Esophagus muscularis mucosa (tissue), 4 donors: ENCODE data around the gene MT1B. TPM values are rescaled to one million over a fixed set of nuclear protein-coding genes. Genes with fewer than 3 reads are reported as not detected.

Experiments
- DNase-seq: peaks from one replicate; pipeline ENCODE4 v3.0.0-alpha.2; 2017; ENCODE audit errors: extremely low spot score
- H3K27ac ChIP-seq, 4 donors: fragments of 200-600 bp; sonication (generic); replicated peaks in 1 of 4; 1 replicate in 3 of 4; 2 replicates in 1 of 4; pipeline ENCODE4 v1.5.1; 2016 to 2019; ENCODE audit warnings: mild to moderate bottlenecking in 1 of 4
- H3K27me3 ChIP-seq, 4 donors: fragments of 200-600 bp; sonication (generic); one replicate each; pipeline versions ENCODE4 v1.5.1 to v1.6.0; 2016 to 2019
- H3K36me3 ChIP-seq, 4 donors: fragments of 200-600 bp; sonication (generic); one replicate each; pipeline ENCODE4 v1.5.1; 2016 to 2019
- H3K4me1 ChIP-seq, 4 donors: fragments of 200-600 bp; sonication (generic); one replicate each; pipeline ENCODE4 v1.5.1; 2016 to 2019
- H3K4me3 ChIP-seq, 4 donors: fragments of 200-600 bp; sonication (generic); 1 replicate in 2 of 4; 2 replicates in 2 of 4; pipeline ENCODE4 v1.5.1; 2016 to 2019; ENCODE audit warnings: mild to moderate bottlenecking in 4 of 4, moderate library complexity in 1 of 4
- H3K9me3 ChIP-seq, 4 donors: fragments of 200-600 bp; sonication (generic); 1 replicate in 3 of 4; 2 replicates in 1 of 4; pipeline ENCODE4 v1.5.1; 2016 to 2019
- CTCF ChIP-seq, 3 experiments: fragments of 200-600 bp in 2 of 3; fragments of 450-650 bp in 1 of 3; sonication (generic) in 2 of 3; IDR thresholded peaks; one replicate each; pipeline ENCODE4 v1.5.1; 2017 to 2019; ENCODE audit warnings: antibody characterized with exemption in 3 of 3, mild to moderate bottlenecking in 2 of 3, moderate library complexity in 1 of 3
- EP300 ChIP-seq: sonication (generic); formaldehyde crosslinking; IDR thresholded peaks from one replicate; pipeline ENCODE4 v1.6.1; 2017; ENCODE audit warnings: antibody characterized with exemption
- POLR2A ChIP-seq: fragments of 450-650 bp; IDR thresholded peaks from one replicate; pipeline ENCODE4 v1.6.1; 2017; ENCODE audit warnings: antibody characterized with exemption, moderate library complexity, mild to moderate bottlenecking, low read depth
- POLR2AphosphoS5 ChIP-seq, 2 donors: sonication (generic); formaldehyde crosslinking; IDR thresholded peaks; one replicate each; pipeline ENCODE4 v1.6.1; 2017; ENCODE audit warnings: antibody characterized with exemption in 2 of 2
- WGBS: methylation state at CpG from one replicate; pipeline ENCODE4 v1.1.5; 2018; 5-methylcytosine and 5-hydroxymethylcytosine counted together
- intact Hi-C: fragments of 100-400 bp; cut with DNase I; formaldehyde crosslinking; loops from one replicate; pipeline ENCODE4 v1.15.1; 2023
- total RNA-seq, 4 donors: library from RNA; depleted of rRNA; stranded (reverse); fragments of >200 nt; gene quantifications; one replicate each; pipeline versions ENCODE4 v1.1.0 to v1.2.1, GENCODE V29; 2016

MT1B gene
- total RNA-seq, 4 donors from 2014 or later = not detected

DNA sequence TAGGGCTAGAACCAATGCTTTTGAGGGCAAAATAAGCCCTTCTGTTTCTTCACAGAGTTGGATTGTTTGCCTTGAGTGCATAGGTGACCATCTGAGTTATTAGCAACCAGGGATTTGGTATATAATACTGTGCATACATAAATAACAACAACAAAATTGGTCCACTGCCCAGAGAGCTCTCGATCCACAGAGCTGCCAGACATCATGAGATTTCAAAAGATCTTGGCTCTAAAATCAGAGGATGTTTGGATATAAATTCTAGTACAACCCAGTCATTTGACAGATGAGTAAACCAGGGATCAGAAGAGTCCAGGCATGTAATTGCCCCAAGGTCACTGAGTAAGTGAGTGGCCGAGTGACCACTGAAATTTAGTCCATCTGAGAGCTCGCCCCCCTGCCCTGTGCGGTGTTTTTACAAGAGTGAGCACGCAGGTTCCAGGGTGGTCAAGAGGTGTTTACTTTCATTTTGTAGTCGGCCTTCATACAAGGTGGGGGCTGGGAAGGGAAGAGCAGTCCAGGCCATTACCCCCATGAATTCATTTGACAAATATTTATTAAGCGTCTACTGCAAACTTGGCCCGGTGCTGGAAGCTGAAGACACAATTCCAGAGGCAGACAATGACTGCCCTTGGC is 45.1 kb upstream of the MT1B start:
- intact Hi-C loops = no loop called here

DNA sequence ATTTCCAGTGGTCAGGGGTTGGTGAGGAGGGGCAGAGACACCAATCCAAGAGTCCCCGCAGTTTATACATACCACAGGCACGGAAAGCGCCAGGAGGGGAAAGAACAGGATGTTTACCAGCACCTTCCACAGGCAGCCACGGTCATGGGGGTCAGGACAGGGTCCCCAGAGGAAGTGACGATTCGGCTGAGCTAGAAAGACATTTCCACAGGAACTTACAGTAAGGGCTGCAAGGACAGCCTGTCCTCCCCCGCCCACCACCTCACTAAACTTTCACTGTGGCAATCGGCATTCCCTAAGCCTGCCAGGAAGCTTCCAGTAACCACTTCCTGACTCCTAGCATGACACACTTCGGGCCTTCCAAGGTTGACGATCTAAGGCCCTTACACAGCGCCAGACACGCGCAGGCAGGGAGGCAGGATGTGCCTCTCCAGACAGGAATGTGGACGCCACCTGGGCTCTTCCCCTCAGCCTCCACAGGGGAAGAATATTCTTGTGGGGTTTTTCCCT is 44.5 kb upstream of the MT1B start:
- H3K27ac ChIP-seq = peak overlapping the region; percentile 84 to 96 (median 92)
- no peak for TF ChIP-seq CTCF (IDR thresholded peaks at IDR 0.05)
- peak; percentile 99 for TF ChIP-seq EP300
- TF ChIP-seq POLR2A = no peak
- TF ChIP-seq POLR2AphosphoS5 (IDR thresholded peaks at IDR 0.05) = peak; percentile 89 to 94
- peak overlapping the region in 2 of 4 donors; percentile 22 to 62 for H3K4me3 ChIP-seq
- H3K36me3 ChIP-seq = no peaks in the 10 kb centered on the region
- DNase-seq = peak; percentile 96
- intact Hi-C loops = no loop called here
- no peaks in the 10 kb centered on the region for H3K27me3 ChIP-seq
- H3K9me3 ChIP-seq = no peaks in the 10 kb centered on the region
- peaks cover 54 to 65% (median 59%) of the 10 kb centered on the region in 4 donors for H3K4me1 ChIP-seq
- WGBS = 68% methylated on average over 6 of the region's 14 CpGs

More for the DNA sequence above, 45.1 kb upstream of the MT1B start:
- 38% methylated on average over 5 of the region's 8 CpGs for WGBS
- Histone ChIP-seq H3K4me1 (peaks cover 51 to 62% (median 55%) of the 10 kb centered on the region in 4 donors), H3K36me3 (no peaks in the 10 kb centered on the region), H3K27ac (peak overlapping the region; percentile 84 to 96 (median 92)), H3K27me3 (no peaks in the 10 kb centered on the region), H3K9me3 (no peaks in the 10 kb centered on the region), H3K4me3 (peak overlapping the region in 2 of 4 donors; percentile 4 to 22)
- DNase-seq = no peak
- no peak for TF ChIP-seq POLR2A
- TF ChIP-seq EP300 = no peak
- peak in 1 of 2 donors; percentile 25 for TF ChIP-seq POLR2AphosphoS5 (IDR thresholded peaks at IDR 0.05)

DNA sequence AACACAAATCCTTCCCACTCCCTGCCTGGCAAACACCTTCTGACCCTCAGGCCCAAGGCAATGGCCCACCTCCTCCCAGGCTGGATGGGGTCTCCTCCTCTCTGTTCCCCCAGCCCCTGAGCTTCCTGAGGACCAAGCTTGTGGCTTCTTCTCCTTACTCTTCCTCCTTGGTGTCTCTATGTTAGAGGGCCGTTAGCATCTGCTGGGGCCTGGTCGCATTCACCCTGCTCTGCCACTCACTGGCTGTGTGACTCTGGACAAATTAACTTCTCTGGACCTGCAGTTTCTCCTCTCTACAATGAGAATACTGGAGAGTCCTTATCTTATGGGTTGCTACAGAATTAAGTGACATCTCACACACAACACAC is 44.0 kb upstream of the MT1B start:
- Histone ChIP-seq H3K4me1 (peaks cover 54 to 65% (median 60%) of the 10 kb centered on the region in 4 donors), H3K27ac (peak overlapping the region; percentile 84 to 96 (median 92)), H3K4me3 (peak overlapping the region; percentile 56 to 67 (median 62)), H3K36me3 (no peaks in the 10 kb centered on the region), H3K9me3 (no peaks in the 10 kb centered on the region), H3K27me3 (no peaks in the 10 kb centered on the region)
- intact Hi-C loops = loop anchor here (2.0 kb wide), 2 partner anchors 17 to 75 kb away; partner anchors contain the start of genes MT1E and MT1X
- 70% methylated on average over 2 of the region's 2 CpGs for WGBS
- TF ChIP-seq POLR2AphosphoS5 (IDR thresholded peaks at IDR 0.05) (no peak), CTCF (IDR thresholded peaks at IDR 0.05) (no peak), POLR2A (no peak), EP300 (no peak)
- no peak for DNase-seq

DNA sequence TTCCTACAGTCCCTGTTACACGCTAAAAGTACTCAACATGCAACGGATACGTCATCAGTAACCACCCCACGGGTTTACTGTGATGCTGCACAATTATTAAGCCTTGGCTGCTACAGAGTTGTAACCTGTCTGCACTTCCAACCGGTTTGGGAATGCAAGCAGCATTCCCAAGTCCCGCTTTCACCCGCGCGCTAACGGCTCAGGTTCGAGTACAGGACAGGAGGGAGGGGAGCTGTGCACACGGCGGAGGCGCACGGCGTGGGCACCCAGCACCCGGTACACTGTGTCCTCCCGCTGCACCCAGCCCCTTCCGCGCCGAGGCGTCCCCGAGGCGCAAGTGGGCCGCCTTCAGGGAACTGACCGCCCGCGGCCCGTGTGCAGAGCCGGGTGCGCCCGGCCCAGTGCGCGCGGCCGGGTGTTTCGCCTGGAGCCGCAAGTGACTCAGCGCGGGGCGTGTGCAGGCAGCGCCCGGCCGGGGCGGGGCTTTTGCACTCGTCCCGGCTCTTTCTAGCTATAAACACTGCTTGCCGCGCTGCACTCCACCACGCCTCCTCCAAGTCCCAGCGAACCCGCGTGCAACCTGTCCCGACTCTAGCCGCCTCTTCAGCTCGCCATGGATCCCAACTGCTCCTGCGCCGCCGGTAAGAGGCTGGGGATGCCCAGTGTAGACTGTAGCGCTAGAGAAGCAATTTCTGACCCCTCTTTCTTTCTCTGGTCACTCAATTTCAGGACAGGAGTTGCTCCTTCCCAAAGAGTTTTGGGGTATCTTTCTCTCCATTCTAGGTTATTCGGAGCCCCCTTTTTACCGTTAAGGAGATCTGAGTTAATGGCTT is 43.4 kb upstream of the MT1B start, which contains the start of gene MT2A:
MT2A (plus strand) TSS at position 542 of the 833 bp plus-strand sequence; CDS start at position 614, 72 bp downstream.
- WGBS = 4% methylated on average over 18 of the region's 62 CpGs
- H3K4me1 ChIP-seq = peaks cover 54 to 65% (median 60%) of the 10 kb centered on the region in 4 donors
- H3K4me3 ChIP-seq = peak within 1 kb of the TSS; percentile 56 to 67 (median 62)

More for the DNA sequence above, 43.4 kb upstream of the MT1B start, which contains the start of gene MT2A:
- H3K36me3 ChIP-seq = no peaks in the 10 kb centered on the region
- H3K9me3 ChIP-seq = no peaks in the 10 kb centered on the region
- no peak for TF ChIP-seq CTCF (IDR thresholded peaks at IDR 0.05)
- TF ChIP-seq POLR2A = peak; percentile 90
- peak; percentile 89 to 98 for TF ChIP-seq POLR2AphosphoS5 (IDR thresholded peaks at IDR 0.05)
- peak; percentile 97 for TF ChIP-seq EP300
- peak within 1 kb of the TSS; percentile 84 to 96 (median 92) for H3K27ac ChIP-seq
- intact Hi-C loops = loop anchor here (2.0 kb wide), 2 partner anchors 17 to 75 kb away; partner anchors contain the start of genes MT1E and MT1X
- H3K27me3 ChIP-seq = no peaks in the 10 kb centered on the region
- DNase-seq = peak; percentile 98
